Karpas-422 (cell line): Measurements from ENCODE around the gene CCNF. TPM values are rescaled to one million over a fixed set of nuclear protein-coding genes. Genes with fewer than 3 reads are reported as not detected.
"Not testable (repeated sequence)": the region's sequence is repeated elsewhere in the genome, so short reads cannot be mapped to it uniquely, and the experiment has no call there.

ENCODE experiments used
- DNase-seq: peaks from one replicate; pipeline ENCODE4 v3.0.0-alpha.2; 2015
- H2AFZ ChIP-seq: fragments of 200-600 bp; sonication (generic); 2 replicates; pipeline ENCODE4 v1.6.1; 2014; ENCODE audit warnings: antibody characterized with exemption, low read length, mixed read lengths
- H3K27ac ChIP-seq: fragments of 200-600 bp; sonication (generic); 2 replicates; pipeline ENCODE4 v1.5.1; 2014; ENCODE audit warnings: mild to moderate bottlenecking, low read length, moderate library complexity
- H3K27me3 ChIP-seq: fragments of 200-600 bp; sonication (generic); 2 replicates; pipeline ENCODE4 v1.6.1; 2014; ENCODE audit warnings: low read length, mixed read lengths
- H3K36me3 ChIP-seq: fragments of 200-600 bp; sonication (generic); 2 replicates; pipeline ENCODE4 v1.6.1; 2014; ENCODE audit warnings: low read length, mixed read lengths; ENCODE audit not compliant: insufficient read depth
- H3K4me1 ChIP-seq: fragments of 200-600 bp; sonication (generic); 2 replicates; pipeline ENCODE4 v1.6.1; 2014; ENCODE audit warnings: mild to moderate bottlenecking, low read length, mixed read lengths
- H3K4me2 ChIP-seq: fragments of 200-600 bp; sonication (generic); 2 replicates; pipeline ENCODE4 v1.6.1; 2014; ENCODE audit warnings: low read length, low read depth, mild to moderate bottlenecking; ENCODE audit not compliant: poor library complexity, severe bottlenecking
- H3K4me3 ChIP-seq: fragments of 200-600 bp; sonication (generic); 2 replicates; pipeline ENCODE4 v1.5.1; 2014; ENCODE audit warnings: mild to moderate bottlenecking, antibody characterized with exemption, low read length, mixed read lengths
- H3K79me2 ChIP-seq: fragments of 200-600 bp; sonication (generic); 2 replicates; pipeline ENCODE4 v1.6.1; 2014; ENCODE audit warnings: mild to moderate bottlenecking, low read length, mixed read lengths
- H3K9ac ChIP-seq: fragments of 200-600 bp; sonication (generic); 2 replicates; pipeline ENCODE4 v1.6.0; 2014; ENCODE audit warnings: low read length
- H3K9me2 ChIP-seq: fragments of 200-600 bp; sonication (generic), shearing (Covaris generic); replicated peaks from 2 replicates; pipeline ENCODE4 v1.6.0; 2014; ENCODE audit warnings: mild to moderate bottlenecking, low read length, moderate library complexity; ENCODE audit not compliant: insufficient read depth
- H3K9me3 ChIP-seq: fragments of 300-700, 200-600 bp; sonication (generic); 2 replicates; pipeline ENCODE4 v1.6.1; 2014; ENCODE audit warnings: low read length, mixed read lengths
- H4K20me1 ChIP-seq: fragments of 200-600 bp; sonication (generic); 2 replicates; pipeline ENCODE4 v1.6.1; 2014; ENCODE audit warnings: mild to moderate bottlenecking, antibody characterized with exemption, low read length, low read depth; ENCODE audit not compliant: insufficient read depth
- total RNA-seq: library from RNA; depleted of rRNA; stranded (reverse); fragments of >200 nt; shearing (Covaris generic); gene quantifications from 2 replicates; pipeline ENCODE4 v1.2.3, GENCODE V29; 2014; ENCODE audit warnings: low replicate concordance

The CCNF gene
- total RNA-seq, 1 experiment from 2014 or later: 13.5 TPM

GRCh38 chr16:2479996-2480395 is 50.7 kb downstream of the CCNF start:
- Histone ChIP-seq H4K20me1 (peaks cover 32% of the 10 kb centered on the region), H3K4me1 (peaks cover 12% of the 10 kb centered on the region), H3K79me2 (peaks cover 58% of the 10 kb centered on the region)
- not testable (repeated sequence) for H3K27ac ChIP-seq, H2AFZ ChIP-seq, H3K36me3 ChIP-seq, H3K9me2 ChIP-seq, H3K9me3 ChIP-seq, DNase-seq, H3K4me3 ChIP-seq, H3K4me2 ChIP-seq, H3K27me3 ChIP-seq, H3K9ac ChIP-seq

- peaks cover 6% of the 10 kb centered on the region for H3K4me1 ChIP-seq
- peaks cover 52% of the 10 kb centered on the region for H3K79me2 ChIP-seq
- no peak overlapping the region for H3K4me2 ChIP-seq
- H3K4me3 ChIP-seq: no peak overlapping the region
- no peak overlapping the region for H2AFZ ChIP-seq
- H3K9ac ChIP-seq: no peak overlapping the region
- H3K9me2 ChIP-seq: no peaks in the 10 kb centered on the region
- DNase-seq: no peak
- no peaks in the 10 kb centered on the region for H3K27me3 ChIP-seq
- peaks cover 26% of the 10 kb centered on the region for H4K20me1 ChIP-seq
- no peak overlapping the region for H3K27ac ChIP-seq
- no peaks in the 10 kb centered on the region for H3K9me3 ChIP-seq
- no peaks in the 10 kb centered on the region for H3K36me3 ChIP-seq
These were observed 51.7 kb downstream of the CCNF start for GRCh38 chr16:2480948-2481347.

GRCh38 chr16:2481676-2482075 is 52.4 kb downstream of the CCNF start:
- Histone ChIP-seq H3K9me2 (no peaks in the 10 kb centered on the region), H2AFZ (no peak overlapping the region), H3K4me1 (peaks cover 5% of the 10 kb centered on the region), H3K79me2 (peaks cover 49% of the 10 kb centered on the region), H3K4me3 (no peak overlapping the region), H3K27ac (no peak overlapping the region), H3K9ac (no peak overlapping the region), H3K9me3 (no peaks in the 10 kb centered on the region), H4K20me1 (peaks cover 19% of the 10 kb centered on the region), H3K4me2 (no peak overlapping the region), H3K36me3 (no peaks in the 10 kb centered on the region), H3K27me3 (no peaks in the 10 kb centered on the region)
- DNase-seq: no peak

GRCh38 chr16:2482249-2482648 is 53.0 kb downstream of the CCNF start:
- no peaks in the 10 kb centered on the region for H3K27me3 ChIP-seq
- no peaks in the 10 kb centered on the region for H3K36me3 ChIP-seq
- no peaks in the 10 kb centered on the region for H3K9me3 ChIP-seq
- H3K4me3 ChIP-seq: no peak overlapping the region
- peaks cover 13% of the 10 kb centered on the region; the same call in 1 of the 2 replicates for H4K20me1 ChIP-seq
- no peak for DNase-seq
- no peak overlapping the region for H3K27ac ChIP-seq
- H3K9ac ChIP-seq: no peak overlapping the region
- no peaks in the 10 kb centered on the region for H3K9me2 ChIP-seq
- H3K4me2 ChIP-seq: no peak overlapping the region
- no peak overlapping the region for H2AFZ ChIP-seq
- H3K79me2 ChIP-seq: peaks cover 49% of the 10 kb centered on the region
- peaks cover 8% of the 10 kb centered on the region for H3K4me1 ChIP-seq

- Histone ChIP-seq H2AFZ (no peak overlapping the region), H3K4me2 (no peak overlapping the region), H3K9me3 (no peaks in the 10 kb centered on the region), H3K36me3 (no peaks in the 10 kb centered on the region), H3K27me3 (no peaks in the 10 kb centered on the region), H3K4me3 (no peak overlapping the region), H3K27ac (no peak overlapping the region), H3K4me1 (peaks cover 8% of the 10 kb centered on the region), H3K79me2 (peaks cover 49% of the 10 kb centered on the region), H3K9me2 (no peaks in the 10 kb centered on the region), H3K9ac (no peak overlapping the region), H4K20me1 (peaks cover 7% of the 10 kb centered on the region; the same call in 1 of the 2 replicates)
- no peak for DNase-seq
These were observed 53.7 kb downstream of the CCNF start for GRCh38 chr16:2482708-2483534.

GRCh38 chr16:2483939-2484897 is 55.0 kb downstream of the CCNF start:
- Histone ChIP-seq H2AFZ (no peak overlapping the region), H3K9ac (no peak overlapping the region), H3K27me3 (no peaks in the 10 kb centered on the region), H4K20me1 (no peaks in the 10 kb centered on the region; the same call in 1 of the 2 replicates), H3K36me3 (no peaks in the 10 kb centered on the region), H3K27ac (no peak overlapping the region), H3K4me2 (no peak overlapping the region), H3K4me1 (peaks cover 8% of the 10 kb centered on the region), H3K79me2 (peaks cover 42% of the 10 kb centered on the region), H3K9me2 (no peaks in the 10 kb centered on the region), H3K9me3 (no peaks in the 10 kb centered on the region), H3K4me3 (no peak overlapping the region)
- no peak for DNase-seq

GRCh38 chr16:2484898-2485508 is 55.8 kb downstream of the CCNF start:
- Histone ChIP-seq H3K4me2 (no peak overlapping the region), H3K27me3 (no peaks in the 10 kb centered on the region), H4K20me1 (no peaks in the 10 kb centered on the region; the same call in 1 of the 2 replicates), H3K9me3 (no peaks in the 10 kb centered on the region), H3K4me3 (no peak overlapping the region), H3K36me3 (no peaks in the 10 kb centered on the region), H3K9me2 (no peaks in the 10 kb centered on the region), H3K79me2 (peaks cover 41% of the 10 kb centered on the region), H3K4me1 (peaks cover 8% of the 10 kb centered on the region), H3K27ac (no peak overlapping the region), H3K9ac (no peak overlapping the region), H2AFZ (no peak overlapping the region)
- DNase-seq: no peak
